ENCODE data around the gene CPA1.

DNA sequence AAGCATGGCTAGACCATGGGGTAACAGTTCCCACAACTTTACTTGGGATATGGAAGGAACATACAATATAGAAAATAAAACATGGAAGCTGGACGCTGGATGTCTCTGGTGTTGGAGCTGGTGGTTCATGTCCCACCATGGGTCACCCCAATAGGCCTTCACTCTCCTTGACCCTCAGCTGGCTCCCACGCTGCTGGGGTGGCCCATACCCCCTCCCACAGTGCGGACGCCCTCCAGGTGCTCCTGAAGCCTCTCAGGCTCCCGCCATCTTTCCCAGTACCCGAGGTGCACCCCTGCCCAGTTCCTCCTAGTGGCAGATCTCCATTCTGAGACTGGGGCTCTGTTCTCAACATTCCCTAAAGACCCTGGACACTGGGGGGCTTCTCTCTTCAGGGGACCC is 5.8 kb upstream of the CPA1 start:
- TF ChIP-seq, protein P1, sequence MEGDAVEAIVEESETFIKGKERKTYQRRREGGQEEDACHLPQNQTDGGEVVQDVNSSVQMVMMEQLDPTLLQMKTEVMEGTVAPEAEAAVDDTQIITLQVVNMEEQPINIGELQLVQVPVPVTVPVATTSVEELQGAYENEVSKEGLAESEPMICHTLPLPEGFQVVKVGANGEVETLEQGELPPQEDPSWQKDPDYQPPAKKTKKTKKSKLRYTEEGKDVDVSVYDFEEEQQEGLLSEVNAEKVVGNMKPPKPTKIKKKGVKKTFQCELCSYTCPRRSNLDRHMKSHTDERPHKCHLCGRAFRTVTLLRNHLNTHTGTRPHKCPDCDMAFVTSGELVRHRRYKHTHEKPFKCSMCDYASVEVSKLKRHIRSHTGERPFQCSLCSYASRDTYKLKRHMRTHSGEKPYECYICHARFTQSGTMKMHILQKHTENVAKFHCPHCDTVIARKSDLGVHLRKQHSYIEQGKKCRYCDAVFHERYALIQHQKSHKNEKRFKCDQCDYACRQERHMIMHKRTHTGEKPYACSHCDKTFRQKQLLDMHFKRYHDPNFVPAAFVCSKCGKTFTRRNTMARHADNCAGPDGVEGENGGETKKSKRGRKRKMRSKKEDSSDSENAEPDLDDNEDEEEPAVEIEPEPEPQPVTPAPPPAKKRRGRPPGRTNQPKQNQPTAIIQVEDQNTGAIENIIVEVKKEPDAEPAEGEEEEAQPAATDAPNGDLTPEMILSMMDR (conservative IDR thresholded peaks at IDR 0.05; ENCODE audit: low read depth, low read length), result no peak
- no peak for TF ChIP-seq CEBPB (IDR thresholded peaks at IDR 0.05; ENCODE audit: low read depth, low read length)
- no peak for TF ChIP-seq POLR2A (IDR thresholded peaks at IDR 0.05; ENCODE audit: low read depth, low read length)
- TF ChIP-seq MAZ (IDR thresholded peaks at IDR 0.05; ENCODE audit: borderline replicate concordance, low read depth, low read length), result no peak
- no peak for TF ChIP-seq CHD1 (IDR thresholded peaks at IDR 0.05; ENCODE audit: low read depth, low read length)
- TF ChIP-seq SMC3 (IDR thresholded peaks at IDR 0.05; ENCODE audit: low read depth, low read length), result no peak
- TF ChIP-seq, protein P2, sequence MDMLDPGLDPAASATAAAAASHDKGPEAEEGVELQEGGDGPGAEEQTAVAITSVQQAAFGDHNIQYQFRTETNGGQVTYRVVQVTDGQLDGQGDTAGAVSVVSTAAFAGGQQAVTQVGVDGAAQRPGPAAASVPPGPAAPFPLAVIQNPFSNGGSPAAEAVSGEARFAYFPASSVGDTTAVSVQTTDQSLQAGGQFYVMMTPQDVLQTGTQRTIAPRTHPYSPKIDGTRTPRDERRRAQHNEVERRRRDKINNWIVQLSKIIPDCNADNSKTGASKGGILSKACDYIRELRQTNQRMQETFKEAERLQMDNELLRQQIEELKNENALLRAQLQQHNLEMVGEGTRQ (IDR thresholded peaks at IDR 0.05; ENCODE audit: low read depth, low read length), result no peak
- no peak for TF ChIP-seq RAD21 (IDR thresholded peaks at IDR 0.05; ENCODE audit: low read length)
- TF ChIP-seq FOS (IDR thresholded peaks at IDR 0.05; ENCODE audit: low read depth, low read length), result no peak

Data from IMR-90 (cell line).